Mammary epithelial cell (primary cell): ENCODE results near the gene EED.

Source experiments
- CTCF ChIP-seq, 2 donors: IDR thresholded peaks in 1 of 2; conservative IDR thresholded peaks in 1 of 2; 2 replicates each; pipeline ENCODE4 v1.5.1; 2011 to 2012; ENCODE audit warnings: inconsistent platforms in 2 of 2, low read length in 2 of 2, mild to moderate bottlenecking in 2 of 2, control low read depth in 1 of 2, low read depth in 1 of 2; ENCODE audit not compliant: insufficient read depth in 1 of 2; ENCODE audit errors: extremely low read depth in 1 of 2
- EZH2 ChIP-seq: IDR thresholded peaks from 2 replicates; pipeline ENCODE4 v1.6.1; 2012; ENCODE audit warnings: low read length, inconsistent platforms, borderline replicate concordance

DNA sequence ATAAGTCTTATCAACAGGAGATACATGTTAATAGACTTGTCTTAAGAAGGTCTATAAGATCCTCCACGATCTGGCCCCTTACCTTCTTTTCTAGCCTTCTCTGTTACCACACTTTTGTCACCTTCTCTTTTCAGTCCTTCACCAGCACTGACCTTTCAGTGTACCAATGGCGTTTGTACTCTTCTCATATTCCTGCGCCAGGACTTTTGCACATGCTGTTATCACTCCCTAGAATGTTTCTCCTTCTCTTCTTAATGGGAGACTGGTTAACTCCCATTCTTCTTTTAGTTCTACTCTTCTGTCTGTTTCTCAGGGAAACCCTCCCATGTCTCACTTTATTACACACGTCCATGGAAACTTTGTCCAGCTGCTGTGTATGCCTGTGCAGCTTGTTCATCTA, 4.4 kb upstream of the EED start:
- no peak for TF ChIP-seq CTCF (conservative IDR thresholded peaks at IDR 0.05 in 1 of 2, IDR thresholded peaks at IDR 0.05 in 1 of 2; ENCODE audit: extremely low read depth in 1 of 2, insufficient read depth in 1 of 2, low read depth in 1 of 2, low read length in 2 of 2)
- TF ChIP-seq EZH2 = no peak
